Measurements from ENCODE around the gene HSPA12A.

The HSPA12A gene

DNA sequence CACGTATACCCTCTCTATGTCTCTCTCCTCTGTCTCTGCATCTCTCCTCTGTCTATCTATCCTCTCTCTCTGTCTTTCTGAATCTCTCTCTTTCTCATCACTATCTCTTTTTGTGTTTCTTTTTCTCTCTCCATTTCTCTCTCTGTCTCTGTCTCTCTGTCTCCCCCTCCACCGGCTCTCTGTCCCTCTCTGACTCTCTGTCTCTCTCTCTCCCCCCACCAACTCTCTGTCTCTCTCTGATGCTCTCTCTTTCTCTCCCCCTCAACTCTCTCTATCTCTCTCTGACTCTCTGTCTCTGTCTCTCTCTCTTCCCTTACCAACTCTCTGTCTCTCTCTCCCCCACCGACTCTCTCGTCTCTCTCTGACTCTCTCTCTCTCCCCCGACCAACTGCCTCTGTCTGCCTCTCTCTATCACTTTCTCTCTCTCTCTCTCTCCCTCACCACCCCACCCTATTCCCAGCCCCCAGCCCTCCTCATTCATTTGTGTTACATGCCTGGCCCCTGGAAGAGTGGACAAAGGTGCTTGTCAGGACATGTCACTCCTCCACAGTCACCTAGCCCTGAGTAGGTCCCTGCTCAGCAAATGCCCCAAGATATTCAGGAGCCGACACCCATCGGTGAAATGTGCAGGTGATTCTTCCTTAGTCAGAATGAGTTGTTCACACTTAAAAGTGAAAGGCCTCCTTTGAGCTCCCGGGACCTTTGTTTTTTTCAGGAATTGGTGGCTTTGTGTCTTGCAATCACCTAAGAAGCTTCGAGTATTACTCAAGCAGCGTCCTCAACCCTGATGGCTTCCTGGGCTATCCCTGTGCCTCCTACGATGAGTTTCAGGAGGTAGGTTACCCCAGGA lies 108.0 kb downstream of the HSPA12A start:
- DNase-seq (ENCODE audit: extremely low read depth in 1 of 2, low read depth in 1 of 2), result no peak

DNA sequence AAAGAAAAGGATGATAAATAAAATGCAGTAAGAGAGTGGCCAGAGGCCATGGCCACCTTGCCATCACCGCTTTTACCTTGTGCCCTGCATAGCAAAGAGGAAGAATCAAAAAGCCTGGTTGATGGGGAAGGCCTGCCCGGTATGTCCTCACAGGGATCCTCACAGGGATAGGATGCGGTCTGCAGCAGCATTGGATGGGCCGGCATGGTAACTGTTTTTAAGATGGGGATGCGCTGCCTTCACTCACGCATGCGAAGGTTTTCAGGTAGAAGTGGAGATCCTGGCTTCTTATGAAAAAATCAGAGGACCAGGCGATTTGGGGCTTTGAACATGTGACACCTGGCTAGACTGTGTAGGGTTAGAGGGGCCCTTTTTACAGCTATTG lies 109.2 kb downstream of the HSPA12A start:
- no peak for DNase-seq (ENCODE audit: extremely low read depth in 1 of 2, low read depth in 1 of 2)

DNA sequence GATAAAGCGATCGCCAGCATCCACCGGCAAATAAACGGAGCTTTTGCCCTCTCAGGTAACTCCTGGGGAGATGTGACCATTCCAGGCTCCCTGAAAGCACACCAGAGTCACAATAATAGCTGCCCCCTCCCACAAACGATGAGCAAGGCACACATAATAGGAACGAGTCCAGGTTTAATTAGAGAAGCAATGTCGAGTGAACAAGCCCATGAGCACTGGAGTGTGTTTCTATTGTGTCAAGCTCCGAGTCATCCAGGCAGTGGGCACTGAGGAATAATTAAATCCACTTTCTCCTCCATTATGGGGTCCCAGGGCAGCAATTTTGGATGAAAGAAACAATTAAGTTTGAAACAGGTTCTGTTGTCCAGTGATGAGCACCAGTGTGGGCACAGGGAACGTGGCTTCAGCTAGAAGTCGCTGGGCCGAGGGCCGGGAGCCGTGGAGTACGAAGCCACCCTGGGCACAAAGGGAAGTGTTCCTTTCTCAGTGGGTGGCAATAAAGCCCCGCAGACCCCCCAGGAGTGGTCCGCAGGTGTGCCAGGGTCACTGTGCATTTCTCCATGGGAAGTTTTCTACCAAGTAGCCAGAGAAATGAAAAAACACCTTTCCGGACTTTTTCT lies 109.7 kb downstream of the HSPA12A start:
- no peak for DNase-seq (ENCODE audit: extremely low read depth in 1 of 2, low read depth in 1 of 2)

DNA sequence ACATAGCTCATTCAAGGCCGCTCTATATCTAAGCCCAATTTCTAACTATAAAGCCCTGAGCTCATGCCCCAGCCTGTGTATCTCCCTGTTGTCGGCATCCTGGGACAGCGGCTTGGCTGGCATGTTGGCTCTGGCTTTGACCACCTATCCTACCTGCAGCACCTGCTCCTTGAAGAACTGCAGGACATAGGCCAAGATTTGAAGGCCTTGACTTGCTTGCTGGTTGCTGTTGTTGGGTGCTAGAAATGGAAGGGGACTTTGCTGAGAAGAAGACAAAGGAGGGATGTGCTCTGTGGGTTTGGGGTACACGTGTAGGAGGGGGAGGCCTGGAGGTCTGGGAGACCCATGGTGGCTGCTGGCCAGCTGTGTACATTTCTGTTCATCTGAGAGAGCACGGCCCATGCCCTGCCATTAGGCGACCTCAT lies 110.5 kb downstream of the HSPA12A start:
- DNase-seq (ENCODE audit: extremely low read depth in 1 of 2, low read depth in 1 of 2), result no peak

DNA sequence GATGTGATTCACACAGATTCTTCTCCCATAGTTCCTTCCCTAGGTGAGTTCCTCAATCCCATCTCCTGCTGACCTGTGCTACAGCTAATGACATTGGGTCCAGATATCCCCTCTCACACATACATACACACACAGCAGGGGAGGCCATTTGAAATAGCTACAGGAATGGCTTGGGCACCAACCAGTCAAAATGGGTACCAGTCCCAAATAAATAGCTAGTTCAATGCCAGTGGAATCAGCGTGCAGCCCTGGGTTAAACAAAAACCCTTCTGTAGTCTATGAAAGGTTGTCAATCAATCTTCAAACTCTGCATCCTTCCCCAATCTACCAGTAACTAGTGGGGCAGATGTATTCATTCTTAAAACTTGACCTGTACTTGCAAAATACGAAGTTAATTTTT lies 112.3 kb downstream of the HSPA12A start:
- DNase-seq (ENCODE audit: extremely low read depth in 1 of 2, low read depth in 1 of 2), result no peak

DNA sequence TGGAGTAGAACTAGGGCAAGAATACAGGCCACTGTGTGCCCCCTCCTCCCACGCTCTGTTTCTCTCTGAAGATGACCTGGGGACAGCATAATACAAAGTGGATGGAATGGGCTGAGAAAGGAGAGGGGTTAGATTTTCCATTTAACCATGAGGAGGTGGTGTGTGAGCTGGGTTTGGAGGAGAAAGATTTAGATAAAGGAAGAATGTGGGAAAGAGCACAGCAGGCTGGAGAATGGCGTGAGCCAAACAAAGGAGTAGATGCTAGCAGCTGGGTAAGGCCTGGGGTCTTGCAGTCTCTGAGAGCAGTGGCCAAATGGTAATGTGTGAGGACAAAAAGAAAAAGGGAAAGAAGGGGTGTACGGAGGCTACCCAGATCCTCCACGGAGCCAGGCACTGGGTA lies 113.0 kb downstream of the HSPA12A start:
- no peak for DNase-seq (ENCODE audit: extremely low read depth in 1 of 2, low read depth in 1 of 2)

DNA sequence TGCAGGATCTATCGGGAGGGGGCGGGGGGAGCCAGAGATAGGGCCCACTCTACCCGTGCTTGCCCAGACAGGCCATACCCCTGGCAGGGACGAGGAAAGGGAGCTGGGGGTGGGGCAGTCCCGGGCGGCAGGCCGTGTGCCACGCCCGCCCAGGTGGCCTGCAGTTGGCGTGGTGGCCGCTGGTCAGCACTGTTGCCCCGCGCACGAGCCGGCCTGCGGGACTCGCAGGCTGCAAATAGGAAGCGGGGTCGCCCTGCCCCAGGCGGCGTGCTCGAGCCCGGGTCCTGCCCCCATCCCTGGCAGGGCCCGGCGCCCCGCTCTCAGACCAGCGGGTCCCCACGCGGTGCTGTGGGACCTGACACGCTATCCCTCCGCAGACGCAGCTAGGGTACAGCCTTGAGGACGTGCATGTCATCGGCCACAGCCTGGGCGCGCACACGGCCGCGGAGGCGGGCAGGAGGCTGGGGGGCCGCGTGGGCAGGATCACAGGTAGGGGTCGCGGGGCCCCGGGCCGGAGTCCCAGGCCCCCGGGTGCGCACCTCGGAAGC lies 114.9 kb downstream of the HSPA12A start:
- no peak for DNase-seq (ENCODE audit: extremely low read depth in 1 of 2, low read depth in 1 of 2)

DNA sequence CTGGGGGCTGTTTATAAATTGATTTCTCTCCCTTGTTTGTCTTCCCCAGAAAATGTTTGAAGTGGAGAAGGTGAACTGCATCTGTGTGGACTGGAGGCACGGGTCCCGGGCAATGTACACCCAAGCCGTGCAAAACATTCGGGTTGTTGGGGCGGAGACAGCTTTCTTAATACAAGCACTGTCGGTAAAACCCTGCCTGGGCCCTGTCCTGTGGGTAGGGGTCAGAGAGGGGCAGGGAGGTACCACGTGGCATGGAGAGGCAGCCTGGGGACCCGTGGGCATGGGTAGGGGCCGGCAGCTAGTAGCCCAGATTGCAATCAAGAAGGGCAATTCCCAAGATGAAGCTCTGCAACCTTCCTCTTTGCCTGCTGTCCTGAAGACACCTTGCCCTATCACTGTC lies 115.6 kb downstream of the HSPA12A start:
- DNase-seq (ENCODE audit: extremely low read depth in 1 of 2, low read depth in 1 of 2), result no peak

DNA sequence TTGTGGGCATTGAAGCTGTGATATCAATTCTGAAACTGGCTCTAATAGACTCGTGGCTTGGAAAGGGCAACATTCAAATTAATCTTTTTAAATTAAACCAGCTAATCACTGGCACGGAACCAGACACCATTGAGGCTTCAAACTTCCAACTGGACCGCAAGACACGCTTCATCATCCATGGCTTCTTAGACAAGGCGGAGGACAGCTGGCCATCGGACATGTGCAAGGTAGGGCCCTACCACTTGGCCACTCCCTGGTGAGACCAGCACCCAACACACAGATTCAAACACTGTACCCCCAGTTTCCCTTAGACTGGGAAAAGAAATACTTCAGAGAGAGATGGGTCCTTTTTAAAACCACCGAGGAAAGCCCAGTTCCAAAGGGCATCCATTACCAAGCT lies 116.5 kb downstream of the HSPA12A start:
- no peak for DNase-seq (ENCODE audit: extremely low read depth in 1 of 2, low read depth in 1 of 2)

DNA sequence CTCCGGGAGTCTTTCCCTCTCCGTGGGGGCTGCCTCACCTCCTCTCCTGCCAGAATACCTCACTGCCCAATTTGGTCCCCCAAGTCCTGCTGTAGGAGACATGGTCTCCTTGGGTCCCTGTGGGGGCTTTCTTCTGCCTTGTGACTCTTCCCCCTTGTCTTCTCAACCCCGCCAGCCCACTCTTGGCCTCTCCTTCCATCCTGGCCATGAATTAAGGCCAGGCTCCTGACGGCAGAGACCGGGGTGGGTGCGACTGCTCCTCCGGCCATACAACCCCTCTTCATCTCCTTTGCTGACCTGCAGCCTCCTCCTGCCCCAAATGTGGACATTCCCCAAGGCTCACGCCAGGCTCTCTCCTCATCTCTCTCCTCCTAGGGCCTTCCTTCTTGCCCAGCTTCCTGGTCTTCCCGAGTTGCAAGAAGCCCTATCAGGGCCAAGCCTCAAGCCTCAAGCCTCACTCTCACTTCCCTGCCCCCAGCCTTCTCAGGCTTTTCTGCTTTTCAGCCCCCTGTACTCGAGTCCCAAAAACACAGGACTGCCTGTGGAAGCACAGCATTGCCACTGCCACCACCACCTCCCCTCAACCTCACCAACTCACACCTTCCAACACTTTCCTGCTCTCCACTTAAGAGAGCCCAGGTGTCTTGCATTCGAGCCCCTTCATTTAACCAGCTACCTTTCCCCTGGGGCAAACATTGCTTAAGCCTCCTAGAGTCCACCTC lies 120.3 kb downstream of the HSPA12A start:
- no peak for DNase-seq (ENCODE audit: extremely low read depth in 1 of 2, low read depth in 1 of 2)

DNA sequence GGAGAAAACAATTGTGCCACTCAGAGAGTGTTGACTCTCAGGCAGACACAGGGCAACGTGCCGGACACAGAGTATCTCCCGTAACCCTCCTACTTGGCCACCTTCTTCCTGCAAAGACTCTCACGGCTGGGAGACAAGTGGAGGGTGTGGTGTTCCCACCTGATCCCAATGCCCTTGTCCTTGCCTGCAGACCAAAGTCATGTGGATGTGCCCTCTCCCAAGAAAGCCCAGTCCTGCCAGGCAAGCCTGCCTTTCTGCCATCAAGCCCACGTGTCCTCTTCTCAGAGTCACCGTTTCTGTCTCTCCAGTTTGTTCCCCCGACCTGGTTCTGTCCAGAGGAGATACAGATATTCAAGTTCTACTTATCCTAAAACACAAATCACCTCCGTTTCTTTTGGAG lies 120.9 kb downstream of the HSPA12A start:
- no peak for DNase-seq (ENCODE audit: extremely low read depth in 1 of 2, low read depth in 1 of 2)
